Hepatocyte (in vitro differentiated cells): ENCODE data around the gene MBNL3. TPM values are rescaled to one million over a fixed set of nuclear protein-coding genes. Genes with fewer than 3 reads are reported as not detected.

ENCODE experiments used
- DNase-seq: peaks from one replicate; pipeline ENCODE4 v3.0.0-alpha.2; 2016; ENCODE audit warnings: low spot score
- H2AFZ ChIP-seq: fragments of 200-600 bp; sonication (generic); 2 replicates; pipeline ENCODE4 v1.6.0; 2016; ENCODE audit warnings: antibody characterized with exemption, mild to moderate bottlenecking
- H3K27ac ChIP-seq: fragments of 200-600 bp; sonication (generic); 2 replicates; pipeline ENCODE4 v1.5.1; 2016; ENCODE audit warnings: mild to moderate bottlenecking
- H3K27me3 ChIP-seq: fragments of 200-600 bp; sonication (generic); 2 replicates; pipeline ENCODE4 v1.6.1; 2016
- H3K36me3 ChIP-seq: fragments of 200-600 bp; sonication (generic); replicated peaks from 2 replicates; pipeline ENCODE4 v1.5.1; 2016; ENCODE audit warnings: low read depth; ENCODE audit not compliant: insufficient read depth
- H3K4me1 ChIP-seq: fragments of 200-600 bp; sonication (generic); 2 replicates; pipeline ENCODE4 v1.5.1; 2016; ENCODE audit warnings: mild to moderate bottlenecking, moderate library complexity; ENCODE audit not compliant: insufficient read depth
- H3K4me2 ChIP-seq: fragments of 200-600 bp; sonication (generic); 2 replicates; pipeline ENCODE4 v1.6.0; 2016
- H3K4me3 ChIP-seq: fragments of 200-600 bp; sonication (generic); 2 replicates; pipeline ENCODE4 v1.5.1; 2016; ENCODE audit warnings: mild to moderate bottlenecking
- H3K79me2 ChIP-seq: fragments of 200-600 bp; sonication (generic); 2 replicates; pipeline ENCODE4 v1.6.0; 2017; ENCODE audit warnings: mild to moderate bottlenecking
- H3K9me2 ChIP-seq: fragments of 200-600 bp; sonication (generic); replicated peaks from 2 replicates; pipeline ENCODE4 v1.6.0; 2017; ENCODE audit warnings: mild to moderate bottlenecking; ENCODE audit not compliant: insufficient read depth
- H3K9me3 ChIP-seq: fragments of 200-600 bp; sonication (generic); 2 replicates; pipeline ENCODE4 v1.5.1; 2016; ENCODE audit warnings: low read depth, mild to moderate bottlenecking
- H4K20me1 ChIP-seq: fragments of 200-600 bp; sonication (generic); 2 replicates; pipeline ENCODE4 v1.6.0; 2016; ENCODE audit warnings: mild to moderate bottlenecking; ENCODE audit not compliant: insufficient read depth, poor library complexity, severe bottlenecking
- CTCF ChIP-seq: fragments of 200-600 bp; sonication (generic); IDR thresholded peaks from 2 replicates; pipeline ENCODE4 v1.5.1; 2016; ENCODE audit warnings: antibody characterized with exemption, mild to moderate bottlenecking; ENCODE audit not compliant: poor library complexity
- EZH2 ChIP-seq: fragments of 200-600 bp; sonication (generic); IDR thresholded peaks from 2 replicates; pipeline ENCODE4 v1.6.1; 2016; ENCODE audit warnings: antibody characterized with exemption, mild to moderate bottlenecking, borderline replicate concordance
- EZH2phosphoT487 ChIP-seq: fragments of 200-600 bp; sonication (generic); IDR thresholded peaks from one replicate; pipeline ENCODE4 v1.6.1; 2018; ENCODE audit warnings: antibody characterized with exemption, mild to moderate bottlenecking, low read depth, moderate library complexity; ENCODE audit not compliant: unreplicated experiment, severe bottlenecking
- WGBS: methylation state at CpG from one replicate; pipeline ENCODE4 v1.1.6; 2016; ENCODE audit warnings: low lambda C conversion rate; ENCODE audit errors: missing lambda C conversion rate; 5-methylcytosine and 5-hydroxymethylcytosine counted together
- polyA plus RNA-seq: library from polyadenylated mRNA; unstranded; fragments of >200 nt; fragmentation: Nextera tagmentation; extraction: Ambion mirVana; gene quantifications from 2 replicates; pipeline ENCODE4 v1.2.1, GENCODE V29; 2016
- total RNA-seq: library from RNA; depleted of rRNA; stranded (reverse); fragments of >200 nt; gene quantifications from 2 replicates; pipeline ENCODE4 v1.2.3, GENCODE V29; 2014

Gene MBNL3
- total and polyA plus RNA-seq, 2 experiments from 2014 or later, result 9.6 to 90.5 TPM

DNA sequence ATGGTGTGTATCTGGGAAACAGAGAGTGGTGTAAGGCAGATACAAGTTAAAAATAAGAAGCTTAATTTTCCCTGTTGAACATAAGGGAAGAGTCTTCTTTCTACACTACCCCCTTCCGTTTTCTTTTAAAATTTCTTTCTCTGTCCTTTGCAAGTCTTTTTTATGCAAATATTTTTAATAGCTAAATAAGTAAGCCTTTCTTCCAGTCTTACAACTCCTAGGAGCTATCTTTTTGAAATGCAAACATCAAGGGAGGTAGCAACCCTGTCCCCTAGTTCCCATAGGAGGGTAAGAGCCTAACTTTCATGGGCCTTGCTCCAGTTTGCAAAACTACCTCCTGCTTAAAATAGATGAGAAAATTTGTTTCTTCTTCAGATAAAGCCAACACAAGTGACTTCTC, 121.5 kb downstream of the MBNL3 start:
- H3K4me1 ChIP-seq, result no peaks in the 10 kb centered on the region
- 75% methylated on average over 1 of the region's 1 CpG for WGBS
- no peaks in the 10 kb centered on the region for H4K20me1 ChIP-seq
- no peak for DNase-seq
- H3K36me3 ChIP-seq, result no peaks in the 10 kb centered on the region
- no peak overlapping the region for H3K4me3 ChIP-seq
- no peaks in the 10 kb centered on the region for H3K9me2 ChIP-seq
- peak overlapping the region; percentile 28 for H3K27ac ChIP-seq
- no peak overlapping the region for H2AFZ ChIP-seq
- TF ChIP-seq EZH2 (no peak), EZH2phosphoT487 (no peak), CTCF (no peak)
- H3K79me2 ChIP-seq, result no peaks in the 10 kb centered on the region
- H3K9me3 ChIP-seq, result no peaks in the 10 kb centered on the region
- H3K4me2 ChIP-seq, result no peak overlapping the region
- no peaks in the 10 kb centered on the region for H3K27me3 ChIP-seq

GRCh38 chrX:132365490-132365889, 123.3 kb downstream of the MBNL3 start:
- no peak for DNase-seq
- H3K27me3 ChIP-seq, result no peaks in the 10 kb centered on the region
- H3K36me3 ChIP-seq, result no peaks in the 10 kb centered on the region
- TF ChIP-seq EZH2 (no peak), EZH2phosphoT487 (no peak), CTCF (no peak)
- H3K4me1 ChIP-seq, result no peaks in the 10 kb centered on the region
- no peaks in the 10 kb centered on the region for H3K79me2 ChIP-seq
- H3K27ac ChIP-seq, result no peak overlapping the region
- H3K4me2 ChIP-seq, result no peak overlapping the region
- H3K9me2 ChIP-seq, result no peaks in the 10 kb centered on the region
- H2AFZ ChIP-seq, result no peak overlapping the region
- no peak overlapping the region for H3K4me3 ChIP-seq
- H3K9me3 ChIP-seq, result no peaks in the 10 kb centered on the region
- H4K20me1 ChIP-seq, result no peaks in the 10 kb centered on the region

- no peak for DNase-seq
Observed at GRCh38 chrX:132364313-132364712, 124.5 kb downstream of the MBNL3 start.

More at GRCh38 chrX:132364313-132364712, 124.5 kb downstream of the MBNL3 start:
- H3K36me3 ChIP-seq, result no peaks in the 10 kb centered on the region
- 88% methylated on average over 3 of the region's 3 CpGs for WGBS
- no peaks in the 10 kb centered on the region for H3K9me2 ChIP-seq
- no peaks in the 10 kb centered on the region for H3K4me1 ChIP-seq
- H3K4me2 ChIP-seq, result no peak overlapping the region
- H3K4me3 ChIP-seq, result no peak overlapping the region
- H3K79me2 ChIP-seq, result no peaks in the 10 kb centered on the region
- no peaks in the 10 kb centered on the region for H4K20me1 ChIP-seq
- H3K27ac ChIP-seq, result no peak overlapping the region
- H3K9me3 ChIP-seq, result no peaks in the 10 kb centered on the region
- no peak overlapping the region for H2AFZ ChIP-seq
- no peaks in the 10 kb centered on the region for H3K27me3 ChIP-seq
- no peak for TF ChIP-seq EZH2
- no peak for TF ChIP-seq CTCF
- TF ChIP-seq EZH2phosphoT487, result no peak
